Stimulated activated effector memory CD8-positive, alpha-beta T cell treated with anti-CD3 and anti-CD28 coated beads, Interleukin-12 subunit alpha, Interleukin-12 subunit beta, amount 100 ng/mL, for 72 hours (primary cell): ENCODE results near the gene MT1M.
"Not testable (repeated sequence)": the region's sequence is repeated elsewhere in the genome, so short reads cannot be mapped to it uniquely, and the experiment has no call there.

Experiments used
- ATAC-seq: fragments of 150-1000 bp; cut with Tn5 transposase; 2 replicates; pipeline ENCODE4 v1.10.0; 2021
- DNase-seq, 2 donors: peaks; one replicate each; pipeline ENCODE4 v3.0.0; 2021 to 2022; ENCODE audit warnings: low spot score in 2 of 2
- H3K27ac Mint-ChIP-seq: one replicate; pipeline ENCODE4 v1.8.0; 2022; ENCODE audit warnings: mild to moderate bottlenecking, mixed read lengths
- H3K36me3 Mint-ChIP-seq: one replicate; pipeline ENCODE4 v1.8.0; 2022; ENCODE audit warnings: mild to moderate bottlenecking, mixed read lengths
- H3K4me1 Mint-ChIP-seq: one replicate; pipeline ENCODE4 v1.8.0; 2022; ENCODE audit warnings: mixed read lengths
- H3K4me3 Mint-ChIP-seq: one replicate; pipeline ENCODE4 v1.8.0; 2022; ENCODE audit warnings: mild to moderate bottlenecking, mixed read lengths
- H3K9me3 Mint-ChIP-seq: one replicate; pipeline ENCODE4 v1.8.0; 2022; ENCODE audit warnings: mixed read lengths

Gene MT1M

DNA sequence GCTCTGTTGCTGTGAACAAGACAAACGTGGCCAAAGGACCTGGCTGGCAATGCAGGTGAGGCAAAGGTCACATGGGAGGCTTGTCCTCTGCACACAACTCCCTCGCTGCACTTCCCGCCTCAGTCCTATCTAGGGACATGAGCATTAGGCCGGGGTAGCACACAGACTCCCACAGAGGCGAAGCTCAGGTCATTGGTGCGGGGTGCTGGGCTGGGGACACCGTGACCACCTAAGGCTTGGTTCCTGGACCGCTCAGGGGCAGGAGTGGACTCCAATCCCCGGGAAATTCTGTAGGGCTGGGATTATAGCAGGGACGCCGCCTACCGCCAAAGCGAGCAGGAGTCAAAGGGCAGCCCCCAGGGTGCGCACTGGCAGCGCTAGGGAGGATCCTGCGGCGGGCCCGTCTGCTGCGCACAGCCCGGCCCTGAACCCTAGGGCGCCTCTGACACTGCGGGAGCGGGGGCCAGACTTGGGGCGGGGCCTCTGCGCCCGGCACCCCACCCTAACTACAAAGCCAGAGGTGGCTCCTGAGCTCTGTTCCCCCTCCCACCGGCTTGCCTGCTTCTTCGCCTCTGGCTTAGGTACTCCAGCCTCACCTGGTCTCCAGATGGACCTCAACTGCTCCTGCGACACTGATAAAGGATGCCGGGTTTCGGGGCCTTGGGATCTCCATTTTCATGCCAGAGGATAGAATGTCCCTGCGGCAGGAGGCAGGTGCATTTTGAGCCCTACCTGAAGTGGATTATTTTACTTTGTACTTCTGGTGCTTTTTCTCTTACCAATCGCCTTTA lies 15.4 kb downstream of the MT1M start:
- no peak for ATAC-seq
- Mint-ChIP-seq H3K27ac (no peak overlapping the region), H3K36me3 (no peaks in the 10 kb centered on the region), H3K9me3 (no peaks in the 10 kb centered on the region), H3K4me3 (no peak overlapping the region), H3K4me1 (peaks cover 16% of the 10 kb centered on the region)
- DNase-seq = no peak

DNA sequence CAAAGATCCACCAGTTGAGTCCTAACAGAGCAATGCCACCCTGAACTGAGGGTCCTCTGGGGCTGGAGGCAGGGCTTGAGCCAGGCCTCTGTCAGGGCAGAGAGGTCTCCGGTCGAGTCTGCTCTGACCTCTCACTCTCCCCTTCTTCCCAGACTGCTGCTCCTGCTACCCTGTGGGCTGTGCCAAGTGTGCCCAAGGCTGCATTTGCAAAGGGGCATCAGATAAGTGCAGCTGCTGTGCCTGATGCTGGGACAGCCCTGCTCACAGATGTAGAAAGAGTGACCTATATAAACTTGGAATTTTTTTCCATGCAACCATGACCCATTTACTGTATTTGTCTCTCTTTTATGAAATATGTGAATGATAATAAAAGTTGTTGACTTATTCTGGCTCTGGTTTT lies 16.8 kb downstream of the MT1M start:
- Mint-ChIP-seq H3K4me3 (no peak overlapping the region), H3K36me3 (no peaks in the 10 kb centered on the region), H3K4me1 (peaks cover 1% of the 10 kb centered on the region), H3K9me3 (no peaks in the 10 kb centered on the region), H3K27ac (no peak overlapping the region)
- DNase-seq = no peak
- ATAC-seq = no peak

- no peak for DNase-seq
- ATAC-seq = no peak
- Mint-ChIP-seq H3K36me3 (no peaks in the 10 kb centered on the region), H3K27ac (no peak overlapping the region), H3K4me1 (no peaks in the 10 kb centered on the region), H3K4me3 (no peak overlapping the region), H3K9me3 (no peaks in the 10 kb centered on the region)
These were observed 17.4 kb downstream of the MT1M start for GRCh38 chr16:56649820-56650219.

DNA sequence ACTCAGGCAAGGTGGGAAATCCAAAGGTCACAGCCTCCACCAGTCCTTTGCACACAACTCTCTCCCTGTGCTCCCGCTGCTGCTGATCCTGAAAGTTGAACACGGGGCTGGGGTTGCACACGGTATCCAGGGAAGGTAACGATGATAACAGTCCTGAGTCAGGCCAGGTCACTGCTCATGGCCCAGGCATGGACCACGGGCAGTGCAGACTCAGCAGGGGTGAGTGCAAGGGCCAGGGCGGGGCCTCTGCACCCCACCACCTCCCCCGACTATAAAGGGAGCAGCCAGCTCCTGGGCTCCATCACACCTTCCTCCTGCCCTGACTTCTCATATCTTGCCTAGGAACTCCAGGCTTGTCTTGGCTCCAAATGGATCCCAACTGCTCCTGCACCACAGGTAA lies 19.1 kb downstream of the MT1M start, which contains the start of gene MT1B:
TSS of gene MT1B (plus strand) at position 301 of the 400 bp plus-strand sequence. CDS start at position 369, 68 bp downstream.
- Mint-ChIP-seq H3K9me3 (no peaks in the 10 kb centered on the region), H3K4me1 (no peaks in the 10 kb centered on the region), H3K36me3 (no peaks in the 10 kb centered on the region), H3K4me3 (no peak within 1 kb of the TSS), H3K27ac (no peak within 1 kb of the TSS)
- ATAC-seq (no peak), DNase-seq (no peak)

- Mint-ChIP-seq H3K36me3 (no peaks in the 10 kb centered on the region), H3K4me3 (no peak overlapping the region), H3K9me3 (no peaks in the 10 kb centered on the region), H3K27ac (no peak overlapping the region), H3K4me1 (no peaks in the 10 kb centered on the region)
- no peak for DNase-seq
- ATAC-seq = no peak
These were observed 20.1 kb downstream of the MT1M start for GRCh38 chr16:56652600-56652999.

DNA sequence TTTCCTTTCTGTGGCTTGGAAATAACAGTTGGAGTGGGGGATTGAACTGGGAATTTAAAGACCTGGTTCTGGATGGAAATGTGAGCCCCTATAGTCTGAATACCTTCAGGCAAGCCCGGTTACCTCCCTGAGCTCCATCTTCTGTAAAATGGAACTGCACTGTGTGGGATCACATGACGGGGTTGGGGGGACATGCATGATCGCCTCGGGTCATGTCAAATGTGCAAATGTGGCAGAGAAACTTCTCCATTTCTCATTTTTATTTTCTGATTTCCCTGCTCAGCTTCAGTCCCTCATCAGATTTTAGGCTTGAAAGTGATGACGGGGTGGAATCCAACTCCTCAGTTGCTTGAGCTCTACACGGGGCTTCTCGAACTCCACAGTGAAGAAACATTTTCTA lies 20.8 kb downstream of the MT1M start:
- peaks cover 6% of the 10 kb centered on the region for H3K4me1 Mint-ChIP-seq
- H3K36me3 Mint-ChIP-seq = no peaks in the 10 kb centered on the region

DNA sequence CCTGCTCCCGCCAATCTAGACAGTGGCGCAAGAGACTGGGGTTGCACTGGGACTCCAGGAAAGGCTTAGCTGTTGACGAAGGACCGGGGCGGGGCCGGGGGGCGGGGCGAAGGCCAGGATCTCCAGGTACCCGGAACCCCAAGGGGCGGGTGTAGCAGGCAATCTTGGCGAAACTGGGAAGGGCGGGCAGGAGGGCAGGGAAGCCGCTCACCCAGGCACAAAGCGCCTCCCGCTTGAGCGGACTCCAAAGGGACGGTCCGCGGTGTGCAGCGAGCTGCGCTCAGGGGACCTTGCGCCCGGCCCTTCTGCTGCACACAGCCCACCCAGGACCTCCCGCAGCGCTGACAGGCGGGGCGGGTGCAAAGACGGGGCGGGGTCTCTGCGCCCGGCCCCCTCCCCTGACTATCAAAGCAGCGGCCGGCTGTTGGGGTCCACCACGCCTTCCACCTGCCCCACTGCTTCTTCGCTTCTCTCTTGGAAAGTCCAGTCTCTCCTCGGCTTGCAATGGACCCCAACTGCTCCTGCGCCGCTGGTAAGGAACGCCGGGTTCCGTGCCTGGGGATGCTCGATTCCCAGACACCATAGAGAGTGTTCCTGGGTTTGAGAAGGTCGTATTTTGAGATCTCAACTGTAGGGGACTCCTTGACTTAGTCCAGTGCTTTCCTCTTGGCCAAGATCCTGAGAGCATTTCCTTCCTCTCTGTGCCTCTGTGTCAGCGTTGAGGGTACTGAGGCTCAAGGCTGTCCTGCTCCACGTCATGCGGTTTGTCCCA lies 25.3 kb downstream of the MT1M start, which contains the start of gene MT1F:
TSS of gene MT1F (plus strand) at position 405 of the 772 bp plus-strand sequence. CDS start at position 505, 100 bp downstream.
- Mint-ChIP-seq H3K4me1 (peaks cover 17% of the 10 kb centered on the region), H3K9me3 (no peaks in the 10 kb centered on the region), H3K27ac (peak within 1 kb of the TSS; percentile 85), H3K4me3 (peak within 1 kb of the TSS; percentile 90), H3K36me3 (no peaks in the 10 kb centered on the region)
- ATAC-seq = peak; percentile 83
- DNase-seq = peak; percentile 38 to 84

More for the DNA sequence above, 20.8 kb downstream of the MT1M start:
- Mint-ChIP-seq H3K4me3 (no peak overlapping the region), H3K9me3 (no peaks in the 10 kb centered on the region), H3K27ac (no peak overlapping the region)
- DNase-seq = no peak
- ATAC-seq = no peak

- Mint-ChIP-seq H3K27ac (peak overlapping the region; percentile 85), H3K9me3 (no peaks in the 10 kb centered on the region), H3K4me1 (peaks cover 22% of the 10 kb centered on the region), H3K36me3 (no peaks in the 10 kb centered on the region), H3K4me3 (peak overlapping the region; percentile 90)
- ATAC-seq (no peak), DNase-seq (no peak)
These were observed 25.9 kb downstream of the MT1M start for GRCh38 chr16:56658327-56658875.

DNA sequence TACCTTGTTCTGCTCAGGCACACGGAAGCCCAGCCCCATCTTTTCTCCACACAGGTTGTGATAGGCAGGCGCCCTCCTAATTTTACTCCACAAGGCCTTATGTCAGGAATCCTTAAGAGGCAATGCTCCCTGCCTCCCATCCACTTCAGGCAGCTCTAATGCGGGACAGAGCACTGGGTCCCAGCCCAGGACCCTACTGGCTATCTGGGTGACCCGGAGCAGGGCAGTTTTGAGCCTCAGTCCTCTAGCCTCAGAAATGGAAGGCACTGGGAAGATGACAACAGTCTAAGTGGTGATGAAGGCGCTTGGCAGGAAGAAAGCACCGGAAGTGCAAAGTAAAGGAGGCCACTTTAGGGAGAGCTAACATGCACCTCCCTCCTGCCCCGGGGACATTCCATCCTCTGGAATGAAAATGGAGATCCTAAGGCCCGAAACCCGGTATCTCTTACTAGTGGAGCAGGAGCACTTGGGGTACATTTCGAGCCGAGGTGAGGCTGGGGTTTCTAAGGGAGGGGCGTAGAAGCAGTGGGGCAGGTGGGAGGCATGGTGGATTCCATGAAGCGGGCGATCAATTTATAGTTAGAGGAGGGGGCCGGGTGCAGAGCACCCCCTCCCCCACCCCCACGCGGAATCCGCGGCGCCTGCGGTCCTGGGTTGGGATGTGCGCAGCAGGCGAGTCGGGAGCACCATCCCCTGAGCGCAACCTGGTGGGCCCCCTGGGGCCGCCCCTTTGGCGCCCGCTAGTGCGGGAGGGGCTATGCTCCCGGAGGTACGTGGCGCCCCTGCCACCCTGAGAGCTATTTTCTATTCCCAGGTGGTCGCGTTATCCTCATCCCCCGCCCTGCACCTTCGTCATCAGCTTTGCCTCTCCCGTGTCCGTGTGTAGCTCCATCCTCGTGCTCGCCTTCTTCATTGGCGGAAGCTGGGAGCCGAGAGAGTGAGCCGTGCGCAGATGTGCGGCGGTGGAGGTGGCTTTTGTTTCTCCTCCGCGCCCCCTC lies 30.2 kb downstream of the MT1M start:
- peak; percentile 53 for ATAC-seq
- Mint-ChIP-seq H3K4me1 (peaks cover 23% of the 10 kb centered on the region), H3K27ac (peak overlapping the region; percentile 82), H3K4me3 (peak overlapping the region; percentile 76), H3K36me3 (no peaks in the 10 kb centered on the region), H3K9me3 (no peaks in the 10 kb centered on the region)
- peak in 1 of 2 donors; percentile 57 for DNase-seq

DNA sequence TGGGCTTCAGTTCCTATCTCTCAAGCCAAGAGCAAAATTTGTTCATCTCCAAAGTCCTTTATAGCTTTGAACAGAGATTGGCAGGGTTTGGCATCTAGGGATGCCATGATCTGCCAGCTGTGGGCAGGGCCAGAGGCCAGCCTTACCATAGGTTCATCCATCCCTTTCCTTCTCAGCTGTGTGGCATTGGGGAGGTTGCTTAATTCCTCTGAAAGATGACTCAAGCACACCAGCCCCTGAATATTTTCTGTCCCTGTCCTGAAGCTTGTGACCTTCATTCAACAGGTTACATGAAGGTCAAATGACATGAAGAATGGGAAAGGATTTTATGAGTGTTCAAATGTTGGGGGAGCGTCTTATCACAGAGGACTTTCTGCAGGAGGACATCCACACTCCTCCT lies 32.0 kb downstream of the MT1M start:
- ATAC-seq = no peak
- Mint-ChIP-seq H3K9me3 (no peaks in the 10 kb centered on the region), H3K27ac (no peak overlapping the region), H3K36me3 (no peaks in the 10 kb centered on the region), H3K4me3 (no peak overlapping the region), H3K4me1 (peaks cover 30% of the 10 kb centered on the region)
- DNase-seq = no peak

GRCh38 chr16:56665286-56666261 lies 33.1 kb downstream of the MT1M start:
- H3K36me3 Mint-ChIP-seq, H3K4me3 Mint-ChIP-seq, H3K9me3 Mint-ChIP-seq, H3K27ac Mint-ChIP-seq, DNase-seq: not testable (repeated sequence)
- ATAC-seq = peak; percentile 47
- H3K4me1 Mint-ChIP-seq = peaks cover 35% of the 10 kb centered on the region

DNA sequence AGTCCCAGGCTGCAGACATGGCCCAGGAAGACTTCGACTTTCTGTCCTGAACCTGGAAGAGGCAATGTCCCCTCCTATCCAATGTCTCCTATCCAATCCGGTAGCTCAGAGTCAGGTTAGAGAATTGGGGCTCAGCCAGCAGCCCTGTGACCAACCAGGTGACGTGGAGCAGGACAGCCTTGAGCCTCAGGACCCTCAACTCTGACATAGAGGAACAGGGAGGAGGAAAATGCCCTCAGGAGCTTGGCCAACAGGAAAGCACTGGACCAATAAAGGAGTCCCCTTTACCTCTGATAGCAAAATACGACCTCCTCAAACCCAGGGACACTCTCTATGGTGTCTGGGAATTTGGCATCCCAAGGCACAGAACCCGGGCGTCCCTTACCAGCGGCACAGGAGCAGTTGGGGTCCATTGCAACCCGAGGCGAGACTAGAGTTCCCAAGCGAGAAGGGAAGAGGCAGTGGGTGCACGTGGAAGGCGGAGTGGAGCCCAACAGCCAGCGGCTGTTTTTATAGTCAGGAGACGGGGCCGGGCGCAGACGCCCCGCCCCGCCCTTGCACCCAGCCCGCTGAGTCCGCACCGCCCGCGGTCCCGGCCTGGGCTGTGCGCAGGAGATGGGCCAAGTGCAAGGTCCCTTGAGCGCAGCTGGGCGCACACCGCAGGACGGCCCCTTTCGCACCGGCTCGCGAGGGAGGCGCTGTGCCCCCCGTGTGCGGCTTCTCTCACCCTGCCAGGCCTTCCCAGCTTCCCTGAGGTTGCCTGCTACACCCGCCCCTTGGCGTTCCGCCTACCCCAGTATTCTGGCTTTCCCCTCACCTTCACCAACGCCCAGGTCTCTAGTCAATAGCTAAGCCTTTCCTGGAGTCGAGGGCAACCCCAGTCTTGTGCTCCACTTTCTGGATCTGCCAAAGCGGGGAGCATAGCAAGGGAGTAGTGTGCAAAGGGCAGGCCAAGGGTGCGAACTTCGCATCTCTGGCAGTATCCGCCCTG lies 35.4 kb downstream of the MT1M start, which contains the start of gene MT1G:
TSS of gene MT1G (minus strand) at position 485 of the 991 bp plus-strand sequence. CDS start at position 413, 72 bp downstream.
- Mint-ChIP-seq H3K36me3 (no peaks in the 10 kb centered on the region), H3K4me1 (peaks cover 26% of the 10 kb centered on the region), H3K27ac (no peak within 1 kb of the TSS), H3K4me3 (peak within 1 kb of the TSS; percentile 30), H3K9me3 (no peaks in the 10 kb centered on the region)
- ATAC-seq (peak; percentile 36), DNase-seq (no peak)
